Lower leg skin (tissue), 3 donors: ENCODE measurements around the gene FKBP5.

Source experiments
- CTCF ChIP-seq, 3 donors: fragments of 450-650 bp; IDR thresholded peaks; one replicate each; pipeline ENCODE4 v1.5.1; 2016; ENCODE audit warnings: antibody characterized with exemption in 3 of 3, mild to moderate bottlenecking in 3 of 3, moderate library complexity in 2 of 3
- POLR2A ChIP-seq, 2 donors: fragments of 450-650 bp; IDR thresholded peaks; one replicate each; pipeline ENCODE4 v1.6.1; 2016 to 2017; ENCODE audit warnings: antibody characterized with exemption in 2 of 2, mild to moderate bottlenecking in 1 of 2, moderate library complexity in 1 of 2

GRCh38 chr6:35613762-35614161, 75.0 kb downstream of the FKBP5 start:
- no peak for TF ChIP-seq CTCF (IDR thresholded peaks at IDR 0.05)
- no peak for TF ChIP-seq POLR2A (IDR thresholded peaks at IDR 0.05)
